Activated CD8-positive, alpha-beta memory T cell treated with anti-CD3 and anti-CD28 coated beads, Interleukin-2, amount 50 U/mL, for 48 hours (primary cell): ENCODE data around the gene CAPN10.

Source experiments
- DNase-seq: peaks from one replicate; pipeline ENCODE4 v3.0.0-alpha.2; 2020

Gene CAPN10, protein sequence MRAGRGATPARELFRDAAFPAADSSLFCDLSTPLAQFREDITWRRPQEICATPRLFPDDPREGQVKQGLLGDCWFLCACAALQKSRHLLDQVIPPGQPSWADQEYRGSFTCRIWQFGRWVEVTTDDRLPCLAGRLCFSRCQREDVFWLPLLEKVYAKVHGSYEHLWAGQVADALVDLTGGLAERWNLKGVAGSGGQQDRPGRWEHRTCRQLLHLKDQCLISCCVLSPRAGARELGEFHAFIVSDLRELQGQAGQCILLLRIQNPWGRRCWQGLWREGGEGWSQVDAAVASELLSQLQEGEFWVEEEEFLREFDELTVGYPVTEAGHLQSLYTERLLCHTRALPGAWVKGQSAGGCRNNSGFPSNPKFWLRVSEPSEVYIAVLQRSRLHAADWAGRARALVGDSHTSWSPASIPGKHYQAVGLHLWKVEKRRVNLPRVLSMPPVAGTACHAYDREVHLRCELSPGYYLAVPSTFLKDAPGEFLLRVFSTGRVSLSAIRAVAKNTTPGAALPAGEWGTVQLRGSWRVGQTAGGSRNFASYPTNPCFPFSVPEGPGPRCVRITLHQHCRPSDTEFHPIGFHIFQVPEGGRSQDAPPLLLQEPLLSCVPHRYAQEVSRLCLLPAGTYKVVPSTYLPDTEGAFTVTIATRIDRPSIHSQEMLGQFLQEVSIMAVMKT

DNA sequence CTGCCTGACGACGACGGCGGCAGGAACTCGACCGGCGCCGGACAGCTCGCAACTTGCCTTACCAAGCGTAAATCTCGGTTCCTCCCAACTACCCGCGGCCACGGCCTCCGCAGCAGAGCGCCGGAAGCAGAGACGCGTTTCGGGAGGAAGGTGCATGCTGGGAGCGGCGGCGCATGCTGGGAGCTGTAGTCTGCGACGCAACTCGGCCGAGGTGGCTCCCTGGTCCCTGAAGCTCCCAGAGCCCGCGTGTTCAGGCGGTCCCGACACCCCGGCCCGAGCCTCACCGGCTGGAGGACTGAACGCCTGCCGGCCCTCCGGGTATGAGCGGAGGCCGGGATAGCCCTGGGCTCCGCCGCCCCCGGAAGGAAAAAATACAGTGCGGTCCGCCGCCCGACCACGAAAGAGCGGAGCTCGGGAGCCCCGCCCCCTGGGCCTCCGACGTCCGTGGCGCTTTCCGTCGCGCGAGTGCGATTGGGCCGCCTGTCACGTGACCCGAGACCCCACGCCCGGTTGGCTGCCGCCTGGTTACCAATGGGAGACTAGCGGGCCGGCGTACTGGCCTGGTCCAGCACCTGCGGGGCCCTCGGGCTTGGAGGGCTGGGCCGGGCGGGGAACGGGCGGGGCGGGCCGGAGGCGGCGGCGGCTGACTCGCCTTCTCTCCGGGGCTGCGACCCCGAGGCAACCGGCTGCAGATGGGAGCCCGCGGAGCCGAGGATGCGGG, at the start of gene CAPN10:
Gene CAPN10 (plus strand): TSS at position 537 of the 721 bp plus-strand sequence. CDS start 178 bp downstream, at position 715.
- DNase-seq = peak; percentile 97

DNA sequence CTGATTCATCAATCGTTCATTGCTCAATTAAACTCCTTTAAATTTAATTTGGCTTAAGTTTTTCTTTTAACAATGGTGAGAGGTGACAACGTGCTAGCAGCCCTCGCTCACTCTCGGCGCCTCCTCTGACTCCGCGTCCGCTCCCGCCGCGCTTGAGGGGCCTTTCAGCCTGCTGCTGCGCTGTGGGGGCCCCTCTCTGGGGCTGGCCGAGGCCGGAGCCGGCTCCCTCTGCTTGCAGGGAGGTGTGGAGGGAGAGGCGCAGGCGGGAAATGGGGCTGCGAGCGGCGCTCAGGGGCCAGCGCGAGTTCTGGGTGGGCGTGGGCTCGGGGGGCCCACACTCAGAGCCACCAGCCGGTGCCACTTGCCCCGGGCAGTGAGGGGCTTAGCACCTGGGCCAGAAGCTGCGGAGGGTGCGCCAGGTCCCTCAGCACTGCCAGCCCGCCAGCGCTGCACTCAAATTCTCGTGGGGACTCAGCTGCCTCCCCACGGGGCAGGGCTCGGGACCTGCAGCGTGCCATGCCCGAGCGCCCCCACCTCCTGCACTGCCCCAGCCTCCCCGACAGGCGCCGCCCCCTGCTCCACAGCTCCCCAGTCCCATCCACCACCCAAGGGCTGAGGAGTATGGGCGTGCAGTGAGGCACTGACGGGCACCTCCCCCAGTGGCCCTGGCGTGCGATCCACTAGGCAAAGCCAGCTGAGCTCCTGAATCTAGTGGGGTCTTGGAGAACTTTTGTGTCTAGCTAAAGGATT, 48.3 kb upstream of the CAPN10 start:
- DNase-seq = peak; percentile 32

DNA sequence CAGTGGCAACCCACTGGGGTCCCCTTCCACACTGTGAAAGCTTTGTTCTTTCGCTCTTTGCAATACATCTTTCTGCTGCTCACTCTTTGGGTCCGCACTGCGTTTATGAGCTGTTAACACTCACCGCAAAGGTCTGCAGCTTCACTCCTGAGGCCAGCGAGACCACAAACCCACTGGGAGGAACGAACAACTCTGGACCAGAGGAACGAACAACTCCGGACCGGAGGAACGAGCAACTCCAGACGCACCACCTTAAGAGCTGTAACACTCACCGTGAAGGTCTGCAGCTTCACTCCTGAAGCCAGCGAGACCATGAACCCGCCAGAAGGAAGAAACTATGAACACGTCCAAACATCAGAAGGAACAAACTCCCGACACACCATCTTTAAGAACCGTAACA, 47.4 kb upstream of the CAPN10 start:
- DNase-seq = peak; percentile 30

DNA sequence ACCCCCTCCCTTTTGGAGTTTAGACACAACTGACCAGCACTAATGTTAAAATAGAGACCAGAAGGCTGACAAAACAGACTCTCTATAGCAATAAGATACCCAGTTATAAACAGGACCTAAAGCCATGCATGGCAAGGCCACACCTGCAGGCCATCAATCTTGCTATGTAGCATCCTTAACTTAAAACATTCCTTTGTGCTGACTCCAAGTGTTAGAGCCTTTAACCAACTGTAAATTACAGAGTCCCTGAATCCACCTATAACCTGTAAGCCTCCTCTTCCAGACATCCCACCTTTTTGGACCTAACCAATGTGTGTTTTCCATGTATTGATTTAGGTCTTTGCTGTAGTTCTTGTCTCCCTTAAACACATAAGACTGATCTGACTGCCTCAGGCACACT, 46.6 kb upstream of the CAPN10 start:
- no peak for DNase-seq

DNA sequence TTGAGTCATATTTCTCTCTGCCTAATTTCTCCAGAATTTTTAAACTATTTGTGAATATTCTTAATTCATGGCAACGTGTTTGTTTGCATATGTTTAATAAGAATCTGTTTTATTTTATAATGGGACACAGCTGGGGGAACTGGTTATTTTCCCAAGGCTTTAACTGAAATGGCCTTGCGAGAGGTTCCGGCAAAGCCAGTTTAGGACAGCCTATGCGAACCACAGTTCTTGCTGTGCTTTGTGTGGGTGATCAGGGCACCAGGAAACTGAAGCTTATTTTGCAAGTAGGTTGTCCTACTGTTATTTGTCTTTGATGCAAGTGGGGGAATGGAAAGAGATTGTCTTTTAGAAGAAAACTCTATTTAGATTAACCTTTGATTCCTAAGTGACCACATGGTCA, 35.2 kb upstream of the CAPN10 start:
- DNase-seq = no peak

DNA sequence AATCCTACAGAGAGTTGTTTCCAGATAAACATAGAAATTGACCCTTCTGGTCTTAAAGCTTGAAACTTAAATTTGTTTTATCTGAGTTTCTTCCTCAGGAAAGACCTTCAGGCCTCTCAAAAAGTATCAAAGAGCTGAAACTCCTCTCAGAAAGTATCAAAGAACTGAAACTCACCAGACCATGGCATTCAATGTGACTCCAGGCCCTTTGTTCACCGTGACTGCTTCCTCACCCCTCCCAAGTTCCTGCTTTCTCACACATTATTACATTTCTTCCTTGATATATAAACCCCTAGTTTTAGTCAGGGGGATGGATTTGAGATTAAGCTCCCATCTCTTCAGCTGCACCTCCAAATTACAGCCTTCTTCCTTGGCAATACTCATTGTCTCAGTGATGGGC, 34.7 kb upstream of the CAPN10 start:
- DNase-seq = no peak

DNA sequence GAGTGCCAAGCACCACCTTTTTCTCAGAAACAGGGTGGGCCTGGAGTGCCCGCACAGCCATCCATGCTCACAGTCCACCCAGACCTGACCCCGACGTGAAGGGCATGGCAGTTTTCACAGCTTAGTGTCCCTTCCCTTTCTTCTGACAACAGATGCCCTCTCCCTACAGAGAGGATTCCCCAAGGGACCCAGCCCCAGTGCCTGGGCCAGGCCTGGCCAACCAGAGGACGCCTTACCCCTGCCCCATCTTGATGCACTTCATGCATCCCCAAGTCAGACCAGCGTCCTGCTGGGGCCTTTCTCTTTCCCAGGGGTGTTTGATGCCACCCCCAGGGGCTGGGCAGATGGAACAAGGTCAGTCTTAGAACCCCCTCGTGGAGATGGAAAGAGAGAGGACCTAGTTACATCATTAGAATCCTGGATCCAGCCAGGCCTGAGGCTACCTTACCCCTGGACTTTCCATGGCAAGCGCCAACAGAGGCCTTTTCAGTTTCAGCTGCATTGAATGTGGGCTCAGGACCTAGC, 32.5 kb upstream of the CAPN10 start:
- no peak for DNase-seq

DNA sequence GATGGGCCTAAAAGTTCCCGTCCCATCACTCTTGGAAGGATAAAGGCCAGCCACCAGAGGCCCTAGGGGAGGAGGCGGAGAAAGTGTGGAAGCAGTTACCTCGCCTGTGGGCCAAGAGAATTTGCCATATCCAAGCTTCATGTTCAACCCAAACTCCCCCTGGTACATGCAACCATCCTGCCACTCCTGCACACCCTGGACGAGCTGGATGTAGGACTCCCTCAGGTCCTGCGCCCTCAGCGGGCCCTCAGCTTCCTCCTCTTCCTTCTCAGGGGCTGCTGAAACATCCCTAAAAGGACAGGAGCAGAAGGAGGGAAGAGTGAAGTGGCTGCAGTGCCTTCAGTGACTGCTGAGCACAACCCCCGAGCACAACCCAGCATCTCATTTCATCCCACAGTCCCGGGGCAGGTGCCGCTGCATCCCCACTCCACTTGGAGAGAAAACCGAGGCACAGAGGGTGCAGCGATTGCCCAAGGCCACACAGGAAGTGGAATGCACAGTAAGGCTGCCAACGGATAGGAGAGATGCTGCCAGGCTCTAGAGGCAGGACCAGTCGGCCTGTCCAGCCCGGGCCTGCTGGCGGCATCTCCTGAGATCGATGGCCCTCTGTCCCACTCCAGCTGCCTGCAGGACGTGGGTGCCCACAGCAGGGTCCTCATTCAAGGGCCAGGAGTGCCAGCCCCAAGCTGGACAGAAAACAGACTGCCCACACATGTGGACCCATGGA, 31.6 kb upstream of the CAPN10 start:
- no peak for DNase-seq

DNA sequence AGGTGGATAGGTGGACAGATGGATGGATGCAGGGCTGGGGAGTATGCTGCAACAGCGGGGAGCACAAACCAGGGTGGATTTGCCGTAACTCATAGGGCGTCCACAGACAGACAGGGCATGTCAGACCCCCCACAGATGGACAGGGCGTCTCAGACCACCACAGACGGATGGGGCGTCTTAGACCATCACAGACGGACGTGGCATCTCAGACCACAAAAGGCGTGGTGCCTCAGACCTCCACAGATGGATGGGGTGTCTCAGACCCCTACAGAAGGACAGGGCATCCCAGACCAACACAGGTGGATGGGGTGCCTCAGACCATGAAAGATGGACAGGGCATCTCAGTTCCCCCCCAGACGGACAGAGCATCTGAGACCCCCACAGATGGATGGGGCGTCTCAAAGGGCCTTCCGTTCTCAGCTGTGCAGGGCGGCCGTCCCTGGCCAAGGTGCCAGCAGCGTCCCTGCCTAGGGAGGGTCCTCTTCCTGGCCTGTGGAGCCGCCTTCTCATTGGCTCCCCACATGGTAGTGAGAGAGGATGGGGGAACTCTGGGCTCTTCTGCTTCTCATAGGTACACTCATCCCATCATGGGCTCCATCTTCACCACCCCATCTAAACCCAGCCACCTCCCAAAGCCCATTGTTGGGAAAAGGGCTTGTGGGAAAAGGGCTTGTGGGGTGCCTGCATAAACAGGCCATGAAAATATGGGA, 30.8 kb upstream of the CAPN10 start:
- DNase-seq = no peak

DNA sequence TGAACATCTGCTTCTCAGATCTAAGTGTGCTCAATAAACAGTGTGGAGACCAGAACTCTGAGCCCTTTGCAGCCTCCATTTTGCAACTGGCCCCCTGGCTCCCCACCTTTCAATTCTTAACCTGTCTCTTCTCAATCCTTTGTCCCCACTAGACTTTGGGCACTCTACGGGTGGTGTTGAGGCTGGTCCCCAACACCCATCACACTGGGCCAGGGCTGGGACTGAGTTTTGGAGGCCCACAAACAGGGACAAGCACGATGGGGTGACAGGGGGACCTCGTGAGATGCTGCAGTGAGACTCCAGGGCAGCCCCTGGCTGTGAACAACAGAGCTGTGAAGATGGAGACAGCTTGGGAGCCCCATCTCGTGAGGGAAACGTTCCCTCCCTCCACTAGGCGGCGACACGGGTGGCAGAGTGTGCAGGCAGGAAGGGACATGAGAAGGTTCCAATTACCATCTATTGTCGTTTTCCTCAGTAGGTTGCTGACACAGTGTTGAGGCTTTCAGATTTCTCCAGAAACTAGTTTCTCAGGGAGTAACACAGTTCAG, 29.9 kb upstream of the CAPN10 start:
- peak; percentile 79 for DNase-seq

DNA sequence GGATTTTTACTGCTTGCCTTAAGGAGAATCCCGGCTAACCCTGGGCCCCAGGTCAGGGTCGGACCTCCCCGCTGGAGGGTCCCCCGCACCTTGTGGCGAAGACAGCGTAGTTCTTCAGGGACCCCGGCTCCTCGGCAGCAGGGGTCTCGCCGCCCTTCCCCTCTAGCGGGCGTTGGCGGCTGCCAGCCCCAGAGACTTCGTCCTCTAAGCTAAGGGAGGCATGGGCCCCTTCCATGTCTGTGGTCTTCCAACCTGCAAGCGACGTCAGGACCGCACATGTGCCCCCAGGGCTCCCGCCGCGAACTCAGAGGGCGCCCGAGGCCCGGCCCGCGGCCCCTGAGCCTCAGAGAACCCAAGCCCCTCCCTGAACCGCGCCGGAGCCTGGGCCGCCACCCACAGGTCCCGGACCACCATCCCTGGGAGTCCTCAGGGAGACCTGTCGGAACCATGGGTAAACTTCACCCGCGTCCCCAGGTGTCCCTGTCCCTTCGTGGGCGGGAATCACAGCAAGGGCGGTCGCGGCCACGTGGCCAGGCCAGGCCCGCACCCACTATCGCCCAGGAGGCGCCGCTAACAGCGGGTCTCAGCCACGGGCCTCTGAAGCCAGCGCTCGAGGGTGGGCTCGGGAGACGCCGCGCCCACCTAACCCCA, 29.3 kb upstream of the CAPN10 start:
- DNase-seq = peak; percentile 55

DNA sequence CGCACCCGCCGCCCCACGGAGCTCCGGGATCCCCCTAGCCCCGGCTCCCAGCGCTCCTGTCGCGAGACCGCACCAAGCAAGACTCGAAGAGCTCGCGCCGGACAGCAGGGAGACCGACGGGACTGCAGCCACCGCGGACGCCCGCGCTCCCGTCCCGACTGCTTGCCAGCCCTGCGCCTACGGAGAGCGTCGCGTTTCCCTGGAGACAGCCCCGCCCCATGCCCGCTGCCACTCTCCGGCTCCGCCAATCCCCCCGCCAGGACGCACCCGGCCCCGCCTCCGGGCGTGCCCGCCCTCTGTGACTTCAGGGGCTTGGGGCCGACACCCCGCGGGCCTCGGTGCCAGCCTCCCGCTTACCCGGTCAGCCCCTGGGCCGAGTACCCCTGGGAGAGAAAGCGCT, 28.7 kb upstream of the CAPN10 start, which contains the start of gene ANKMY1:
Gene ANKMY1 (minus strand): TSS at position 181 of the 400 bp plus-strand sequence. CDS start 653 bp downstream, outside the sequence.
- DNase-seq = peak; percentile 86

DNA sequence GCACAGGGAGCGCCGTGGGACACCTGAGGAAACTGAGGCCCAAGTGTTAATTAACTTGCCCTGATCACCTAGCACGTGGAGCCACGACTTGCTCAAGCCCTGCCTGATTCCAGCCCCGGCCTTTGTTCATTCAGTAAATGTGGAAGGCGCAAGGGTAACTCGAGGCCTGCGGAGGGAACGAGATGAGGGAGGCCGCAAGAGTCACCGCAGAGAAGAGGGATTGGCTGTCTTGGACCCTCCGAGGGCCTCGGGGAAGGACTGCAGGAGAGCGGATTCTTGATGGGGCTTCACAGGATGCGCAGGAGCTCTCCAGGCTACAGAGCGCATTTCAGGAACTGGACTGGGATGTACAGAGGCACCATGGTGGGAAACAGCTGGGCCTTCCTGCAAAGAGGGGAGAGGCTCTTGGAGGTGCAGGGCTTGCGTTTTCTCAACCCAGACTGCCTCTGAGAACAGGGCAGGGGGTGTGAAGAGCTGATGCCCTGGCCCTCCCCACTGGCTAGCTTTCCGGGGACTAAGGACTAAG, 28.2 kb upstream of the CAPN10 start:
- peak; percentile 54 for DNase-seq

DNA sequence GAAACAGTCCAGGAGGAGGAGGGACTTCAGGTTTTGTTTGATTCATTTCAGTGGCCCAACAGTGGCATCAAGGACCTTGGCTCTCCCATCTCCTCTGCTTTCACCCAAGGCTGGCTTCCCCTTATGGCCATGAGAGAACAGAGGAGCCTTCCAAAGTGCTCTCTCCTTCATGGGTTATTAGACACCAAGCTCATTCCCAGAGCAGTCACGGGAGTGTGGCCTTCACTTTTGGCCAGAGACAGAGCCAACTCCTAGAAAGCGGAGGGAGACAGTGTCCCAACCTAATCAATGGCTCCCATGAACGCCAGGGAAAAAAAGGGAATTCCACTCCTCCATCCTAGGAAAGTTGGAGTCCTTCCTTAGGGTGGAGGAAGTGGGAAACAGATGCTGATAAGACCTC, 27.2 kb upstream of the CAPN10 start:
- peak; percentile 53 for DNase-seq

DNA sequence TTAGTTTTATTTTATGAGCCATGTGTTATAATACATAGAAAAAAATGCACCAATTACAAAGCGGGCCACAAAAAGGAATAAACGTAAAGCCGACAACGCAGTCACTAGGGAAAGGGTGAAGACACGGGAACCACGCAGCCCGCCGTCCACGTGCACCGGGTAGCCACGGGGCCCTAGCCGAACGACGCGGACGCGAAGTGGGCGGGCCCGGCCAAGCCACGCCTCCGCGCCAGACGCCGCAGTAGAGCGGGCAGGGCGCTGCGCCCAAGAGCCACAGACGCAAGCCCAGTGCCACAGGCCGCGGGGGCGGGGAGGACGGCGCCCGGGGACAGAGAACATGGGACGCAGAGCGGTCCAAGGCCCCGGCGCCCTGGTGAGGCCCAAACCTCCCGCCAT, 26.5 kb upstream of the CAPN10 start, which contains the start of gene DUSP28:
Gene DUSP28 (plus strand): TSS at position 274 of the 396 bp plus-strand sequence. CDS start 328 bp downstream, outside the sequence.
- peak; percentile 96 for DNase-seq

DNA sequence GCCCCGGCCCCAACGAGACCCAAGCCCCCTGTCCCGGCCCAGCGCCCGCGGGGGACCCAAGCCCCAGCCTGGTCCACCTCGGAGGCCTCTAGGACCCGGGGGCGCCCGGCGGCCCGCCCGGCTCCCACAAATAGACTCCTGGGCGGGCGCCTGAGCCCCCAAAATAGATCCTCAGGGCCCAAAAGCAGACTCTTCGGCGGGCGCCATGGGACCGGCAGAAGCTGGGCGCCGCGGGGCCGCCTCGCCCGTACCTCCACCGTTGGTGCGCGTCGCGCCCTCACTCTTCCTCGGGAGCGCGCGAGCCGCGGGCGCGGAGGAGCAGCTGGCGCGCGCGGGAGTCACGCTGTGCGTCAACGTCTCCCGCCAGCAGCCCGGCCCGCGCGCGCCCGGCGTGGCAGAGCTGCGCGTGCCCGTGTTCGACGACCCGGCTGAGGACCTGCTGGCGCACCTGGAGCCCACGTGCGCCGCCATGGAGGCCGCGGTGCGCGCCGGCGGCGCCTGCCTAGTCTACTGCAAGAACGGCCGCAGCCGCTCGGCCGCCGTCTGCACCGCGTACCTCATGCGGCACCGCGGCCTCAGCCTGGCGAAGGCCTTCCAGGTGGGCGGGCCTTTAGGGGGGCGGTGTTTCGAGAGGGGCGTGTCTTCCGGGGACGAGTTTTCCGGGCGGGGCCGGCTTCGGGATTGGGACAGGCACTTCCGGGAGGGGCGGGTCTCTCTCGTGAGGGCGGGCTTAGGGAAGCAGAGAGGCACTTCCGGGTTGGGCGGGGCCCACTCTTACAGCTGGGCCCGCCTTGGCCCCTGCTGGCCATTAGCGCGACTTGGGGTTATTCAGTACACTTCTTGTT, 25.8 kb upstream of the CAPN10 start:
- peak; percentile 99 for DNase-seq

DNA sequence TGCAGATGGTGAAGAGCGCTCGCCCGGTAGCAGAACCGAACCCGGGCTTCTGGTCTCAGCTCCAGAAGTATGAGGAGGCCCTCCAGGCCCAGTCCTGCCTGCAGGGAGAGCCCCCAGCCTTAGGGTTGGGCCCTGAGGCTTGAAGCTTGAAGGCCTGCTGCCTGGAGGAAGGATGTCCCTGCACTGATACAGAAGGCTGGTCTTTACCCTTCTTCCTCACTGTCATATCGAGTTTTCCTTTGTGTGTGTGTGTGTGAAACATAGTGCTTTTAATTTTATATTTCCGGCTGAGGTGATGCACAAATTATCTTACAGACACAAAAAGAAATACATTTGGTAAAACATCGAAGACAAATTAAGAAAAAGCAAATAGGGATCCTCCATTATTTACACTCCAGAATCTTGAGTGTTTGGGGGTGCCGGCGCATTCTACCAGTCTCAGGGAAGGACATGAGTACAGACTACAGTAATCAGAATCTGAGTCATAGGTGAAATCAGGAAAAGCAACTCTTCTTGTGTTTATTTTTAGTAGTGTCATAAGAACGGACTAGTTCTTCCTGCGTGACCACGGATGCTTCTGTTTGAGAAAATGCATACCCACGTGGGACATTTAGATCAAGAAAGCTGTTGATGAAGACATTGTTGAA, 25.1 kb upstream of the CAPN10 start:
- peak; percentile 53 for DNase-seq

DNA sequence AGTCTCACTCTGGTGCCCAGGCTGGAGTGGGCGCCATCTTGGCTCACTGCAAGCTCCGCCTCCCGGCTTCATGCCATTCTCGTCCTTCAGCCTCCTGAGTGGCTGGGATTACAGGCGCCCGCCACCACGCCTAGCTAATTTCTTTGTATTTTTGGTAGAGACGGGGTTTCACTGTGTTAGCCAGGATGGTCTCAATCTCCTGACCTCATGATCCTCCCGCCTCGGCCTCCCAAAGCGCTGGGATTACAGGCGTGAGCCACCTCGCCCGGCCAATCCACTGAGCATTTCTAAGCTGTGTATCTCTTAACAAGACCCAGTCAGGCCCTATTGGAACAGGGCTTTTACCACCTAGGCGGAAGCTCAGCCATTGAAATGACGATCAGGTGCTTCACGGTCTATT, 23.3 kb upstream of the CAPN10 start:
- DNase-seq = peak; percentile 40
